NCI-H146 treated with DMSO at 0.1 percent for 48 hours (cell line): ENCODE results near the gene TENM4.
"Not testable (repeated sequence)": the region's sequence is repeated elsewhere in the genome, so short reads cannot be mapped to it uniquely, and the experiment has no call there.

ENCODE experiments used
- DNase-seq: peaks from one replicate; lab custom pipeline; 2025; ENCODE audit not compliant: unreplicated experiment; lab: John Stamatoyannopoulos, UW

TENM4 gene

GRCh38 chr11:78653294-78653909, 787.4 kb downstream of the TENM4 start:
- no peak for DNase-seq

GRCh38 chr11:78652843-78653239, 788.0 kb downstream of the TENM4 start:
- no peak for DNase-seq

GRCh38 chr11:78651923-78652842, 788.6 kb downstream of the TENM4 start:
- peak; percentile 30 for DNase-seq

- no peak for DNase-seq
Observed at GRCh38 chr11:78651136-78651775, 789.6 kb downstream of the TENM4 start.

- DNase-seq = no peak
Observed at GRCh38 chr11:78649361-78650215, 791.2 kb downstream of the TENM4 start.

GRCh38 chr11:78647986-78648875, 792.6 kb downstream of the TENM4 start:
- DNase-seq = peak; percentile 88

GRCh38 chr11:78647266-78647915, 793.4 kb downstream of the TENM4 start:
- no peak for DNase-seq

- peak; percentile 82 for DNase-seq
Observed at GRCh38 chr11:78646564-78647185, 794.2 kb downstream of the TENM4 start.

- DNase-seq = peak; percentile 40
Observed at GRCh38 chr11:78645226-78646202, 795.3 kb downstream of the TENM4 start.

- DNase-seq = no peak
Observed at GRCh38 chr11:78643676-78644056, 797.2 kb downstream of the TENM4 start.

- DNase-seq = no peak
Observed at GRCh38 chr11:78642979-78643675, 797.7 kb downstream of the TENM4 start.

GRCh38 chr11:78641541-78641940, 799.3 kb downstream of the TENM4 start:
- no peak for DNase-seq

- DNase-seq = no peak
Observed at GRCh38 chr11:78638704-78639380, 802.0 kb downstream of the TENM4 start.

- not testable (repeated sequence) for DNase-seq
Observed at GRCh38 chr11:78637527-78637926, 803.3 kb downstream of the TENM4 start.

GRCh38 chr11:78635814-78636506, 804.9 kb downstream of the TENM4 start:
- no peak for DNase-seq
